ENCODE results near the gene SPATA21.

- TF ChIP-seq EZH2 (IDR thresholded peaks at IDR 0.05), result no peak
- TF ChIP-seq FOXP2 (optimal IDR thresholded peaks at IDR 0.05; ENCODE audit: control extremely low read depth, extremely low read length, insufficient read depth), result no peak
Observed at GRCh38 chr1:16438924-16439323, 1.7 kb upstream of the SPATA21 start.
